ENCODE measurements around the gene TLL1. TPM values are rescaled to one million over a fixed set of nuclear protein-coding genes. Genes with fewer than 3 reads are reported as not detected.

TLL1 gene
- total RNA-seq, 1 experiment from 2014 or later: 0.37 TPM

GRCh38 chr4:166092797-166093290 lies 219.8 kb downstream of the TLL1 start (continued):
- TF ChIP-seq CTCF (IDR thresholded peaks at IDR 0.05 in 2 of 3, conservative IDR thresholded peaks at IDR 0.05 in 1 of 3; ENCODE audit: borderline replicate concordance in 1 of 3, insufficient read depth in 1 of 3, low read depth in 2 of 3, low read length in 2 of 3): no peak
- TF ChIP-seq SP1 (IDR thresholded peaks at IDR 0.05; ENCODE audit: low read depth): no peak
- TF ChIP-seq MAX (IDR thresholded peaks at IDR 0.05): no peak
- no peak for TF ChIP-seq JUND (IDR thresholded peaks at IDR 0.05)
- no peak for TF ChIP-seq REST (IDR thresholded peaks at IDR 0.05; ENCODE audit: low read depth)
- no peak for TF ChIP-seq ATF3 (IDR thresholded peaks at IDR 0.05)

- Histone ChIP-seq H3K9ac (ENCODE audit: low read length) (no peak overlapping the region), H2AFZ (ENCODE audit: low read depth, low read length, poor library complexity, severe bottlenecking) (no peak overlapping the region), H3K9me2 (ENCODE audit: insufficient read depth) (no peaks in the 10 kb centered on the region), H3K79me2 (ENCODE audit: insufficient read depth, low read length) (no peaks in the 10 kb centered on the region), H3K4me3 (replicated peaks in 1 of 2; ENCODE audit: low read depth in 1 of 2, low read length in 2 of 2) (no peak overlapping the region), H3K9me3 (ENCODE audit: control insufficient read depth in 1 of 2, insufficient read depth in 1 of 2, low read depth in 1 of 2, low read length in 2 of 2) (no peaks in the 10 kb centered on the region), H3K4me1 (ENCODE audit: control insufficient read depth in 1 of 2, insufficient read depth in 2 of 2, low read length in 2 of 2) (no peaks in the 10 kb centered on the region), H3K36me3 (ENCODE audit: control insufficient read depth in 1 of 2, insufficient read depth in 2 of 2, low read length in 2 of 2) (no peaks in the 10 kb centered on the region), H4K20me1 (ENCODE audit: insufficient read depth) (no peaks in the 10 kb centered on the region), H3K4me2 (ENCODE audit: low read length) (no peak overlapping the region), H3K27ac (ENCODE audit: low read depth, low read length) (no peak overlapping the region), H3K27me3 (ENCODE audit: insufficient read depth, low read length) (no peaks in the 10 kb centered on the region)
- no TSS peak for BruUV-seq (replicated peaks)
- ATAC-seq (no peak), DNase-seq (ENCODE audit: low read depth, low spot score) (no peak)
- ChIA-PET POLR2A (no interaction called here), RAD21 (ENCODE audit: low non-redundant PET in 1 of 2, low total read pairs in 2 of 2, uncharacterized antibody in 2 of 2, unreplicated experiment in 2 of 2) (no interaction called here), CTCF (no interaction called here)
- intact Hi-C loops (cut with micrococcal nuclease): no loop called here
- no peak for TF ChIP-seq ELF1 (IDR thresholded peaks at IDR 0.05; ENCODE audit: borderline replicate concordance, low read depth)
- TF ChIP-seq MAX (IDR thresholded peaks at IDR 0.05): no peak
- no peak for TF ChIP-seq EZH2phosphoT487 (IDR thresholded peaks at IDR 0.05; ENCODE audit: borderline replicate concordance)
- no peak for TF ChIP-seq RAD21 (IDR thresholded peaks at IDR 0.05; ENCODE audit: low read depth)
Measured at GRCh38 chr4:166104623-166105022, 231.6 kb downstream of the TLL1 start.

Measured in HCT116 (cell line).